HG03460 (cell line): ENCODE results near the gene ALDH9A1.

Experiments
- ATAC-seq: cut with Tn5 transposase; IDR thresholded peaks from one replicate; pipeline ENCODE4 v1.9.1; 2021; ENCODE audit not compliant: unreplicated experiment

Gene ALDH9A1

DNA sequence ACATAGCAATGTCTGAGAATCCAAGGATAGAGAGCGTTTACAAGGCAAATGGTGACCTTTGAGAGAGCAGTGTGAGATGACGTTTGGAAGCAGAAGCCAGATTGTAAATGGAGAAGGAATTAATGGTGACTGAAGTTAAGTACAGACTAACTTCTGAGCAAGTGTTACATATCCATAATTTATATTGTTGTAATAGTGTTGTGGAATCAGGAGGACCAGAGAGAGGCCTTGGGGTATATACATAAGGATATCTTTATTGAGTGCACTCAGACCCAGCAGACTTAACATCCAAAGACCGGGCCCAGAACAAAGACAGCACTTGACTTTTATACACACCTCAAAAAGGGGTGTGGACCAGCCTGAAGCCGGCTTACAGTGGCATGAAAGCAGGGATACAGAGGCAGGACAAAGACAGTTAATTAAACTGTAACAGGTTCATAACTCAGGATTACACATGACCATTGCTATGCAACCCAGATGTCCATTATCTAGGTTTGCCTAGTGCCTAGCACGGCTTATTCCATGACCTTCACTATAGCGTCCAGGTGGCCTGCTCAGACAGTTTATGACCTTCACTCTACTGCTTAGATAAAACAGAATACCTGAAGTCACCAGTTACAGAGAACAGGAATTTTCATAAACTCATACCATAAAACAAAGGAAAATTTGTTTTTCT is 70.1 kb downstream of the ALDH9A1 start:
- no peak for ATAC-seq

DNA sequence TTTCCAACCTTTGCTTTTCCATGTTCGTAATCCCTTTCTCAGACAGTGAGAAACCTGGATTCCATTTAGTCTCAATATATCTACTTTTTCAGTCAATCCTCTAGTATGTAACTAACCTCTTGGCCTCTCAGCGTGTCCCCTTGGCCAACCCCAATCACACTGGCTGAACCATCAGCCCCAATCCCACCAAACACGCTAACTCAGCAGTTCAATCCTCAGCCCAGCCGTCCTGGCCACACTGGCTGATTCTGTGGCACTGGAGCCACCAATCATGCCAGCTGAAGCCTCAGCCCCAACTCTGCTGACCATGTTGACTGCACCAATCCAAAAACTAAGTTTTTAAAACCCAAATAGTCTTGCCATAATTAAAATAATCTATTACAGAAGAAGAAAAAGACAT is 73.9 kb downstream of the ALDH9A1 start:
- ATAC-seq = no peak

DNA sequence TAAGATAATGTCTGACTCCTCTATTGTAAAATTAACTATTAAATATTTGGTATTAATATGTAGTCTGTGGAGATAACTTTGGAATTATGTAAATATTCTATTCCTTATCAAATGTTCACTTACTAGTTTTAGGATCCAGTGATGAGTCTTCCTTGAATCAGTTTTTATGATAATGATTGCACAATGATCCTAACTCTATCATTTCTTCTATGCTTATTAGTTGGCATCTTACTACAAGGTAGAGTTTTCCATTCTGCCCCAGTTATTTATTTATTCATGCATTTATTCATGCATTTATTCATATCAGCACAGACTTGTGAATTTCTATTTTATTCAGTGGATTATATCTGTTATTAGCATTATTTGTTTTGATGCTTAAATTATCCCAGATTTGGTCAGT is 74.7 kb downstream of the ALDH9A1 start:
- ATAC-seq = no peak

DNA sequence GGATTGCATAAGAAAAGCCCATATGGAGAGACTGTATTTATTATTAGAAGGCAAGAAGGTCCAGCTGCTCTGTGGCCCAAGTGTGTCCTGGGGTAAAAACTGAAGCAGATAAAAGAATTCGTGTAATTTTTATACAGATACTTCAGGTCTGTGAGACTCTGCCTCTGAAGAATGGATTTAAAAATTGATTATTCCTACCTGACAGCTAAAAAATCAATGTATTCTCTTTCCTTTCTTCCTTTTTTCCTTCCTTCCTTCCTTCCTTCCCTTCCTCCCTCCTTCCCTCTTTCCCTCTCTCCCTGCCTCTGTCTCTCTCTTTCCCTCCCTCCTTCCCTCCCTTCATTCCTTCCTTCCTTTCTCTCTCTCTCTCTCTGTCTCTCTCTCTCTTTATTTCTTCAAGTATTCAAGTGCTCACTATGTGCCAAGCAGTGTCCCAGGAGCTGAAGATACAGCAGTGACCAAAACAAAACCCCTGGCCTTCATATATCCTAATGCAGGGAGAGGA is 78.7 kb downstream of the ALDH9A1 start:
- no peak for ATAC-seq

DNA sequence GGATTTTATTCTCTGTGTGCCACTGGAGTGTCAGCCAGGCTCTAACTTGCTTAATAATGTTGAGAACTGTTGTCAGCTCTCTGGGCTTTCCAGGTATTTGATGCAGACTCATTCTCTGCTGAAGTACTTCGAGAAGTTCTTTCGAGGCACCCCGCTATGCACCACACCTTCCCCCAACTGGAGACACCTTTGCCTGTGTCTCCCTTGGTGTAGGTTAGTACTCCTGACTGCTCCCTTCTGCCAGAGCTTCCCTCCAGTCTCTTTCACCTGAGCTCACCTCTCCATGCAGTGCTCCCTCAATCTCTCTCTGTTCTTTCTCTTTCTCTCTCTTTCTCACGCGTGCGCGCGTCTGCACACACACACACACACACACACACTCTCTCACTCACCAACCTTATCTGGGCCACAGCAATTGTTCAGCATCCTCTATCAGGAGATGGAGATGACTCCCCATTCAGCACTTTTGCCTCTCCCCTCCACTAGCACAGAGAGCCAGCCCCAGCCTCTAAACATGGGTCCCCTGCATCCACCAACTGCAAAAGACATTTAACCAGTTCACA is 81.3 kb downstream of the ALDH9A1 start:
- ATAC-seq = no peak

DNA sequence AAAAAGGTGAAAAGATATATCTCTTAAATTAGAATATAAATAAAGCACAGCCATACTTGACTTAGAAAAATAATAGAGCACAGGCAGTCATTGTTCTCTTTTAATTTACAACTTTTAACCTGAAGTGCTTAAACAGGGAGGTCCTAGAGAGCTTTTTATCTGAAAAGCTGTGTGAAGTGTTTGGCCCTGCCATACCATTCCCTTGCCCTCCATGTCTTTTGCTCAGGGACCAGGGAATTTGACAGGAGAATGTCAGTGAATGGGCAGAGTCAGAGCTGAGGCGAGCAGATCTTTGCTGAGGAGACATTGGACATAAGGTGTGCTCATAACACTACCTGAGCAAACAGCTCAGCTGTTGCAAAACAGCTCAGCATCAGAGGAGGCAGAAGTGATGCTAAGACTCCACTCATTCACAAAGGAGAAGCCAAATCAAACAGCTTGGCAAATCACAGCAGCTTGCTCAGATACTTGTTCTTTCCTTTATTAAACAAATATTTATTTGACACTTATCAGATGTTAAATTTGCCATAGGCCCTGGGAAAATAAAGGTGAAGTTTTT is 82.2 kb downstream of the ALDH9A1 start:
- no peak for ATAC-seq
